ENCODE results near the gene SCGB1A1.

DNA sequence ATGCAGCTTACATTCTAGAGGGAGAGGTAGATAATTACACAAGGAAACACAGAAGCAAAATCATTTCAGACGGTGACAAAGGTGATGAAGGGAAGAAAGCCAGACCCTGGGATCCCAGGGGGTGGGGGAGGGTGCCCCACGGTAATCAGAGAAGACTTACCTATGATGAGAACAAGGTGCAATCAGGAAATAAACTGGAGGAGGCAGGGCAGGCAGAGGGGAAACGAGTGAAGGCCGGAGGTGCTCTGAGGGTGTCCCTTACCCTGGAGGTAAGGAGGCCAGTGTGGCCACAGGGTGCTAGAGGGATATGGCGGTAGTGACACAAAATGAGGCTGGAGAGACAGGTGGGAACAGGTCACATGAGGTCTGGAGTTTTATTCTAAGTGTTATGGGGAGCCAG, 13.9 kb upstream of the SCGB1A1 start:
- TF ChIP-seq, protein P1, sequence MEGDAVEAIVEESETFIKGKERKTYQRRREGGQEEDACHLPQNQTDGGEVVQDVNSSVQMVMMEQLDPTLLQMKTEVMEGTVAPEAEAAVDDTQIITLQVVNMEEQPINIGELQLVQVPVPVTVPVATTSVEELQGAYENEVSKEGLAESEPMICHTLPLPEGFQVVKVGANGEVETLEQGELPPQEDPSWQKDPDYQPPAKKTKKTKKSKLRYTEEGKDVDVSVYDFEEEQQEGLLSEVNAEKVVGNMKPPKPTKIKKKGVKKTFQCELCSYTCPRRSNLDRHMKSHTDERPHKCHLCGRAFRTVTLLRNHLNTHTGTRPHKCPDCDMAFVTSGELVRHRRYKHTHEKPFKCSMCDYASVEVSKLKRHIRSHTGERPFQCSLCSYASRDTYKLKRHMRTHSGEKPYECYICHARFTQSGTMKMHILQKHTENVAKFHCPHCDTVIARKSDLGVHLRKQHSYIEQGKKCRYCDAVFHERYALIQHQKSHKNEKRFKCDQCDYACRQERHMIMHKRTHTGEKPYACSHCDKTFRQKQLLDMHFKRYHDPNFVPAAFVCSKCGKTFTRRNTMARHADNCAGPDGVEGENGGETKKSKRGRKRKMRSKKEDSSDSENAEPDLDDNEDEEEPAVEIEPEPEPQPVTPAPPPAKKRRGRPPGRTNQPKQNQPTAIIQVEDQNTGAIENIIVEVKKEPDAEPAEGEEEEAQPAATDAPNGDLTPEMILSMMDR (IDR thresholded peaks at IDR 0.05; ENCODE audit: low read depth, low read length), result no peak
- TF ChIP-seq, protein P2, sequence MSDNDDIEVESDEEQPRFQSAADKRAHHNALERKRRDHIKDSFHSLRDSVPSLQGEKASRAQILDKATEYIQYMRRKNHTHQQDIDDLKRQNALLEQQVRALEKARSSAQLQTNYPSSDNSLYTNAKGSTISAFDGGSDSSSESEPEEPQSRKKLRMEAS (IDR thresholded peaks at IDR 0.05; ENCODE audit: low read depth, low read length), result no peak
- no peak for TF ChIP-seq POLR2A (IDR thresholded peaks at IDR 0.05; ENCODE audit: extremely low read depth, insufficient read length)
